Measurements from ENCODE around the gene ORAI2. TPM values are rescaled to one million over a fixed set of nuclear protein-coding genes. Genes with fewer than 3 reads are reported as not detected.

ORAI2 gene
- total and polyA plus RNA-seq, 10 of the 15 experiments (the other 5 are each of a cell fraction or from before 2014, with no cell fraction given) = 5.8 to 111 (median 46.9) TPM

DNA sequence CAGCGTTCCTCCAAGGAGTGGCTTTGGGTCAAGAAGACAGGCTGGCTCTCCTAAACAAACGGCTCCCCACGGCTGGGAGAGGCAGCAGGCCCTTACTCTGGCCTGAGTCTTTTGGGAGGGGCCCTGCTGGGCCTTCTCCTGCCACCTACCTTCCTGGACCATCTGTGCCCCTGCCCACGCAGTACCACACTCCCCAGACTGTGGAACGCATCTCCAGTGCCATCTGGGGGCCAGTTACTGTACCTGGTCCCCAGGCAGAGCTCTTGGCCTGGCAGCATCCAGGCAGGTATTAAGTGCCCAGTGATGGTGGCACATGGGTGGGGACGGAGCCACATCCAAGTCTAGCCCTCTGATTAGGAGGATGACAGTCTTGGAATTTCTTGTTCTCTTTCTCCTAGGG, 16.9 kb downstream of the ORAI2 start (continued):
- peak; percentile 59 to 76 (median 66) for TF ChIP-seq CTCF (IDR thresholded peaks at IDR 0.05 in 2 of 3, conservative IDR thresholded peaks at IDR 0.05 in 1 of 3; ENCODE audit: control insufficient read depth in 2 of 3, extremely low read depth in 1 of 3, insufficient read depth in 1 of 3, low read depth in 3 of 3, low read length in 3 of 3)

GRCh38 chr7:102451371-102452054, 18.1 kb downstream of the ORAI2 start:
- ATAC-seq (no peak), DNase-seq (ENCODE audit: low read depth, low spot score) (no peak), FAIRE-seq (no peak)
- ChIA-PET SMC1A (ENCODE audit: uncharacterized antibody, unreplicated experiment) (no interaction called here), POLR2A (interaction anchor here (2.0 kb wide), 1 partner anchor 14 kb away, joined by 4 read pairs; no protein-coding TSS in a partner anchor), RAD21 (ENCODE audit: unreplicated experiment) (interaction anchor here (1.2 to 1.9 kb wide), 3 partner anchors 40 to 47 kb away, joined by 3 to 13 read pairs (median 6); no protein-coding TSS in a partner anchor), CTCF (interaction anchor here (1.7 to 5.4 kb wide), 4 partner anchors 13 to 60 kb away, joined by 4 to 101 read pairs (median 32); partner anchors contain the start of genes ALKBH4 and LRWD1)
- no peak overlapping the region for H2AFZ ChIP-seq (ENCODE audit: control insufficient read depth, low read depth, low read length)
- BruUV-seq (replicated peaks) = no TSS peak
- no peaks in the 10 kb centered on the region for H4K20me1 ChIP-seq (ENCODE audit: control insufficient read depth, insufficient read depth)
- H3K9me3 ChIP-seq (replicated peaks; ENCODE audit: control insufficient read depth, insufficient read depth, low read length) = no peaks in the 10 kb centered on the region
- H3K36me3 ChIP-seq (ENCODE audit: control insufficient read depth in 2 of 2, insufficient read depth in 2 of 2, low read length in 1 of 2) = peaks cover 8 to 16% of the 10 kb centered on the region in 2 experiments; a peak in 3 of 4 replicates
- WGBS (ENCODE audit: insufficient coverage, insufficient replicate concordance, low lambda C conversion rate, missing lambda C conversion rate) = 74% methylated on average over 23 of the region's 23 CpGs
- H3K4me1 ChIP-seq (ENCODE audit: control insufficient read depth, insufficient read depth, low read length) = no peaks in the 10 kb centered on the region
- no peak overlapping the region for H3K27ac ChIP-seq (ENCODE audit: control insufficient read depth, insufficient read depth)
- H3K27me3 ChIP-seq (replicated peaks in 1 of 2; ENCODE audit: control insufficient read depth in 2 of 2, insufficient read depth in 2 of 2, low read length in 1 of 2) = no peaks in the 10 kb centered on the region
- in situ Hi-C loops (cut with MboI) (loop anchor here (5.0 to 10.0 kb wide), 2 partner anchors 47 to 164 kb away; partner anchors contain the start of gene SH2B2), intact Hi-C loops (cut with micrococcal nuclease; ENCODE audit: unreplicated experiment) (no loop called here)
- H3K4me3 ChIP-seq = no peak overlapping the region
- no peak for TF ChIP-seq RCOR1 (conservative IDR thresholded peaks at IDR 0.05; ENCODE audit: low read depth, low read length)
- H3K9ac ChIP-seq (ENCODE audit: control insufficient read depth, insufficient read depth, low read length) = no peak overlapping the region
- H3K4me2 ChIP-seq (ENCODE audit: control insufficient read depth, insufficient read depth) = no peak overlapping the region
- no peaks in the 10 kb centered on the region; the same call in 1 of the 2 replicates for H3K79me2 ChIP-seq (ENCODE audit: control insufficient read depth, insufficient read depth, low read length)

Measured in GM12878 (cell line).